ENCODE data around the gene DBP. TPM values are rescaled to one million over a fixed set of nuclear protein-coding genes. Genes with fewer than 3 reads are reported as not detected.
"Not testable (repeated sequence)": the region's sequence is repeated elsewhere in the genome, so short reads cannot be mapped to it uniquely, and the experiment has no call there.

Gene DBP
- polyA plus RNA-seq, 1 experiment = 5.3 TPM

- no peaks in the 10 kb centered on the region for H3K36me3 ChIP-seq (ENCODE audit: control insufficient read depth, insufficient read depth, low read length)
- CTCF ChIA-PET = interaction anchor here (1.0 kb wide), 1 partner anchor 57 kb away, joined by 3 read pairs; no protein-coding TSS in a partner anchor
- no peak for DNase-seq (ENCODE audit: low read depth)
- POLR2A ChIA-PET = no interaction called here
- TF ChIP-seq CTCF (IDR thresholded peaks at IDR 0.05; ENCODE audit: insufficient read depth, low read depth, low read length) = no peak
- no peak overlapping the region for H3K4me3 ChIP-seq (ENCODE audit: low read depth, low read length)
- no peaks in the 10 kb centered on the region; the same call in 1 of the 2 replicates for H3K27me3 ChIP-seq (ENCODE audit: control insufficient read depth, insufficient read depth, low read length)
These were observed 43.9 kb upstream of the DBP start for GRCh38 chr19:48681127-48681470.

GRCh38 chr19:48680436-48681126, 43.4 kb upstream of the DBP start:
- no peak for TF ChIP-seq CTCF (IDR thresholded peaks at IDR 0.05; ENCODE audit: insufficient read depth, low read depth, low read length)
- Histone ChIP-seq H3K27me3 (ENCODE audit: control insufficient read depth, insufficient read depth, low read length) (no peaks in the 10 kb centered on the region; the same call in 1 of the 2 replicates), H3K36me3 (ENCODE audit: control insufficient read depth, insufficient read depth, low read length) (no peaks in the 10 kb centered on the region), H3K4me3 (ENCODE audit: low read depth, low read length) (no peak overlapping the region)
- POLR2A ChIA-PET = no interaction called here
- no peak for DNase-seq (ENCODE audit: low read depth)
- CTCF ChIA-PET = interaction anchor here (1.0 kb wide), 1 partner anchor 58 kb away, joined by 3 read pairs; no protein-coding TSS in a partner anchor

GRCh38 chr19:48680006-48680405, 42.8 kb upstream of the DBP start:
- H3K4me3 ChIP-seq (ENCODE audit: low read depth, low read length); CTCF ChIA-PET; H3K36me3 ChIP-seq (ENCODE audit: control insufficient read depth, insufficient read depth, low read length); H3K27me3 ChIP-seq (ENCODE audit: control insufficient read depth, insufficient read depth, low read length); POLR2A ChIA-PET; DNase-seq (ENCODE audit: low read depth): not testable (repeated sequence)

GRCh38 chr19:48678201-48678600, 41.0 kb upstream of the DBP start:
- CTCF ChIA-PET = no interaction called here
- no peak for DNase-seq (ENCODE audit: low read depth)

GRCh38 chr19:48676887-48677286, 39.7 kb upstream of the DBP start:
- POLR2A ChIA-PET = no interaction called here
- Histone ChIP-seq H3K4me3 (ENCODE audit: low read depth, low read length) (no peak overlapping the region), H3K27me3 (ENCODE audit: control insufficient read depth, insufficient read depth, low read length) (no peaks in the 10 kb centered on the region; the same call in 1 of the 2 replicates), H3K36me3 (ENCODE audit: control insufficient read depth, insufficient read depth, low read length) (no peaks in the 10 kb centered on the region)
- CTCF ChIA-PET = interaction anchor here (0.6 to 2.0 kb wide), 5 partner anchors 10 to 294 kb away, joined by 3 to 13 read pairs (median 4); partner anchors contain the start of genes CA11 and FUT2
- TF ChIP-seq CTCF (IDR thresholded peaks at IDR 0.05; ENCODE audit: insufficient read depth, low read depth, low read length) = no peak
- DNase-seq (ENCODE audit: low read depth) = no peak

More at GRCh38 chr19:48678201-48678600, 41.0 kb upstream of the DBP start:
- no peak for TF ChIP-seq CTCF (IDR thresholded peaks at IDR 0.05; ENCODE audit: insufficient read depth, low read depth, low read length)
- H3K4me3 ChIP-seq (ENCODE audit: low read depth, low read length) = no peak overlapping the region
- H3K27me3 ChIP-seq (ENCODE audit: control insufficient read depth, insufficient read depth, low read length) = no peaks in the 10 kb centered on the region; the same call in 1 of the 2 replicates
- no peaks in the 10 kb centered on the region for H3K36me3 ChIP-seq (ENCODE audit: control insufficient read depth, insufficient read depth, low read length)
- POLR2A ChIA-PET = no interaction called here
